ENCODE measurements around the gene CTU2. TPM values are rescaled to one million over a fixed set of nuclear protein-coding genes. Genes with fewer than 3 reads are reported as not detected.

The CTU2 gene
- total RNA-seq (10 to 100 TPM; 15.4 to 19.8 TPM), polyA plus RNA-seq (ENCODE audit: insufficient read length in 6 of 6) (10 to 100 TPM in 4 of 6 donors, 1 to 10 TPM in 2; 9.7 to 17.1 (median 12.1) TPM)
- long read RNA-seq, donor 1, partial matches to known transcripts: 35 of 38 reads
- long read RNA-seq, donor 1, other reads (novel, unspliced or antisense): 0 of 38 reads
- long read RNA-seq, donor 2, transcript CTU2-202 (15 exons, 1,751 nt): major isoform, 6 of 33 reads
- long read RNA-seq, donor 2, partial matches to known transcripts: 25 of 33 reads
- long read RNA-seq, donor 2, other reads (novel, unspliced or antisense): 0 of 33 reads
- long read RNA-seq, donor 3, transcript CTU2-202 (15 exons, 1,751 nt): major isoform, 6 of 35 reads
- long read RNA-seq, donor 3, partial matches to known transcripts: 28 of 35 reads
- long read RNA-seq, donor 3, other reads (novel, unspliced or antisense): 0 of 35 reads
- long read RNA-seq, donor 4, partial matches to known transcripts: 1 of 7 reads
- long read RNA-seq, donor 4, other reads (novel, unspliced or antisense): 2 of 7 reads
- long read RNA-seq, donor 5, partial matches to known transcripts: 0 of 2 reads
- long read RNA-seq, donor 5, other reads (novel, unspliced or antisense): 0 of 2 reads
- long read RNA-seq, donor 6, partial matches to known transcripts: 19 of 21 reads
- long read RNA-seq, donor 6, other reads (novel, unspliced or antisense): 0 of 21 reads
- long read RNA-seq, donor 7, partial matches to known transcripts: 7 of 7 reads
- long read RNA-seq, donor 7, other reads (novel, unspliced or antisense): 0 of 7 reads
- long read RNA-seq, donor 8, partial matches to known transcripts: 40 of 46 reads
- long read RNA-seq, donor 8, other reads (novel, unspliced or antisense): 0 of 46 reads
- long read RNA-seq, donor 9: 0 reads
- long read RNA-seq, donor 10, transcript CTU2-202 (15 exons, 1,751 nt): major isoform, 9 of 12 reads
- long read RNA-seq, donor 10, partial matches to known transcripts: 0 of 12 reads
- long read RNA-seq, donor 10, other reads (novel, unspliced or antisense): 1 of 12 reads
- long read RNA-seq, donor 11: 0 reads
- long read RNA-seq, donor 12, transcript CTU2-202 (15 exons, 1,751 nt): major isoform, 6 of 28 reads
- long read RNA-seq, donor 12, partial matches to known transcripts: 21 of 28 reads
- long read RNA-seq, donor 12, other reads (novel, unspliced or antisense): 0 of 28 reads

DNA sequence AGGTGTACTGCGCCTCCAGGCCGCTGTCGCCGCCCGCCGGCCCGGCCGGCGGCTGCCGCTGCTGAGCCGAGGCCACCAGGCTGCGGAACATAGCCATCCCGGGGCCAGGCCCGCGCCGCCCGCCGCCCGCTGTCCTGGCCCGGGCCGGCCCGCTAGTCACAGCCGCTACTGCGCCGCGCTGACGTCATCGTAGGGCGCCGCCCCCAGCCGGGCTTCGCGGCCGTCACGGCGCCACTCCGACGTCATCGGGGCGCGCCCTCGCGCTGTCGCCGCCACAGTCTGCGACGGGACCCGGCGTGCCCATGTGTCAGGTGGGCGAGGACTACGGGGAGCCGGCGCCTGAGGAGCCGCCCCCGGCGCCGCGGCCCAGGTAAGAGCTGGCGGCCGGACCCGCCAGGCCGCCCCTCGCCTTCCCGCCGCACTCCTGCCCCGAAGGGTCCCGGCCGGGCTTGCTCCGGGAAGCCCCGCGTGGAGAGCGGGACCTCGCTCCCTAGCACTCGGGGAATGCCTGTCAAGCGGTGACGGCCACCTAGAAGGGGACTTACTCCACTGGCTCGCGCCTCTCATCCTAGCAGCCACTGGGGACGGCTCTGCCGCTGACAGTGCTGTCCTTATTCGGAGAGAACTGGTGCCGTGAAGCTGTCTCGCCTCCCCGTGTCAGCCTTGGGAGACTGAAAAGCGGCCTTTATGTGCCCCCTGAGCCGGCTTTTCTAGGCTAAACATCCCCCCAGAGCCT is at the start of gene CTU2, which contains the start of gene RNF166:
CTU2 (plus strand) TSS at position 275 of the 736 bp plus-strand sequence; CDS start at position 303, 28 bp downstream.
RNF166 (minus strand) TSS at position 180 of the 736 bp plus-strand sequence; CDS start at position 97, 83 bp downstream.
- Histone ChIP-seq H3K9me3 (no peaks in the 10 kb centered on the region), H3K36me3 (peaks cover 0 to 9% of the 10 kb centered on the region in 2 donors), H3K27me3 (no peaks in the 10 kb centered on the region), H3K27ac (peak within 1 kb of the TSS; percentile 86 to 91), H3K4me1 (peaks cover 35 to 59% of the 10 kb centered on the region in 2 donors), H3K4me3 (peak within 1 kb of the TSS; percentile 92 to 93)
- ATAC-seq: peak; percentile 86
- DNase-seq: peak; percentile 88 to 97 (median 93)
- intact Hi-C loops (cut with DNase I): no loop called here
- TF ChIP-seq, protein P1, sequence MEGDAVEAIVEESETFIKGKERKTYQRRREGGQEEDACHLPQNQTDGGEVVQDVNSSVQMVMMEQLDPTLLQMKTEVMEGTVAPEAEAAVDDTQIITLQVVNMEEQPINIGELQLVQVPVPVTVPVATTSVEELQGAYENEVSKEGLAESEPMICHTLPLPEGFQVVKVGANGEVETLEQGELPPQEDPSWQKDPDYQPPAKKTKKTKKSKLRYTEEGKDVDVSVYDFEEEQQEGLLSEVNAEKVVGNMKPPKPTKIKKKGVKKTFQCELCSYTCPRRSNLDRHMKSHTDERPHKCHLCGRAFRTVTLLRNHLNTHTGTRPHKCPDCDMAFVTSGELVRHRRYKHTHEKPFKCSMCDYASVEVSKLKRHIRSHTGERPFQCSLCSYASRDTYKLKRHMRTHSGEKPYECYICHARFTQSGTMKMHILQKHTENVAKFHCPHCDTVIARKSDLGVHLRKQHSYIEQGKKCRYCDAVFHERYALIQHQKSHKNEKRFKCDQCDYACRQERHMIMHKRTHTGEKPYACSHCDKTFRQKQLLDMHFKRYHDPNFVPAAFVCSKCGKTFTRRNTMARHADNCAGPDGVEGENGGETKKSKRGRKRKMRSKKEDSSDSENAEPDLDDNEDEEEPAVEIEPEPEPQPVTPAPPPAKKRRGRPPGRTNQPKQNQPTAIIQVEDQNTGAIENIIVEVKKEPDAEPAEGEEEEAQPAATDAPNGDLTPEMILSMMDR (IDR thresholded peaks at IDR 0.05): no peak

DNA sequence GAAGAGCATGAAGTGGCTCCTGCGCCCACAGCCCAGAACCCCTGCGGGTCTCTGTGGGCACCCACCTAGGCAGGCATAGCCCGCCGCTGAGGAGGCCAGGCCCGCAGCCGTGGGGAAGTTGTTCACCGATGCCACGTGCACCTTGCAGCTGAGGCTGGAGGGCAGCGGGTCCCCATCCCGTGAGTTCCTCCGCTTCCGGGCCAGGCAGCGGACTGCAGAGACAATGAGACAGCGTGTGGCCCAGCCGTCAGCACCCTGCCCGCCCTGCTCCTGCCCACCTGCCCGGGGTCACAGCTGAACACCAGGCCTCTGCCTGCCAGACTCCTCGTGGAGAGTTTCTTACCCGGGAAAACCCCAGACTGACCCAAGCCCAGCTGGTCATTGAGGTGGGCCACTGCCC is 48.9 kb upstream of the CTU2 start:
- H3K27me3 ChIP-seq: no peaks in the 10 kb centered on the region
- TF ChIP-seq, protein P1 (IDR thresholded peaks at IDR 0.05): no peak
- peaks cover 0 to 19% of the 10 kb centered on the region in 2 donors for H3K4me1 ChIP-seq
- no peak overlapping the region for H3K4me3 ChIP-seq
- no peaks in the 10 kb centered on the region for H3K9me3 ChIP-seq
- intact Hi-C loops (cut with DNase I): no loop called here
- DNase-seq: peak in 1 of 4 donors; percentile 75
- H3K36me3 ChIP-seq: peaks cover 0 to 68% of the 10 kb centered on the region in 2 donors
- no peak overlapping the region for H3K27ac ChIP-seq
- ATAC-seq: no peak

DNA sequence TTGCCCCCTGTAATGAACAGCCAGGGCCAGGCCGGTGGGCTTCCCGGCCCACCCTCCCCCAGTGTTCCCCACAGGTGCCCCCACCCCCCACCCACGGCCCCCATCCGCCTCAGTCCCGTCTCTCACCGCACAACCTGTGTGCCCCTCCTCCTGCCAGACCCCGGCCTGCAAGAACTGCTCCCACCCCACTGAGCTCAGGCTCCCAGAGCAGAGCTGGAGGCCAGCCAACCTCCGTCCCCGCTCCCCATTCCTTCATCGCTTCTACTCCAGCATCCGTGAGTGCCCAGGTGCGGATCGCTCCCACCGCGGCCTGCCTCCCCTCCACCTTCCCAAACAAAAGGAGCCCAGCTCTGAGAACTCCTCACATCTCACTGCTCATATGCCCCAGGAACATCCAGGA is 47.6 kb upstream of the CTU2 start:
- no peak for ATAC-seq
- TF ChIP-seq, protein P1 (IDR thresholded peaks at IDR 0.05): no peak
- intact Hi-C loops (cut with DNase I): no loop called here
- Histone ChIP-seq H3K9me3 (no peaks in the 10 kb centered on the region), H3K4me3 (no peak overlapping the region), H3K4me1 (peaks cover 0 to 17% of the 10 kb centered on the region in 2 donors), H3K27me3 (no peaks in the 10 kb centered on the region), H3K27ac (no peak overlapping the region), H3K36me3 (peaks cover 0 to 54% of the 10 kb centered on the region in 2 donors)
- no peak for DNase-seq

DNA sequence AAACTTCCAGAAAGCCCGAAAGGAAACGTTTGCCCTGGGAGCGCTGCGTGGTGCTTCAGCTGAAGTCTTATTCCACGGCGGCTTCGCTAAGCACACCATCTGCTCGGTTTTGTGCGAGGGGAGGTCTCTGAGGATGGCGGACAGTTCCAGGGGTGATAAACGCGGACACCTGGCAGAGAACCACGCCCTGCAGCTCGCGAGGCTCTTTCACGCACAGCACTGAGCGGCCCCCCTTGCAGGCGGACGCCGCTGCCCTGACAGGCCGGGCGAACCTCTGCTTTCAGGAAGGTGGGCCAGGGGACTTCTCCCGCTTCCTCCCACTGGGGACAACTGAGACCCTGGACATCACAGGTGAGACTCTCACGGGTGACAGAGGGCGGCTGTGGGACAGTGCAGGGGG is 47.1 kb upstream of the CTU2 start:
- H3K9me3 ChIP-seq: no peaks in the 10 kb centered on the region
- TF ChIP-seq, protein P1 (IDR thresholded peaks at IDR 0.05): no peak
- peaks cover 0 to 21% of the 10 kb centered on the region in 2 donors for H3K4me1 ChIP-seq
- DNase-seq (no peak), ATAC-seq (no peak)
- peaks cover 0 to 50% of the 10 kb centered on the region in 2 donors for H3K36me3 ChIP-seq
- no peak overlapping the region for H3K4me3 ChIP-seq
- intact Hi-C loops (cut with DNase I): no loop called here
- no peak overlapping the region for H3K27ac ChIP-seq
- H3K27me3 ChIP-seq: no peaks in the 10 kb centered on the region
